ENCODE results near the gene USP21. TPM values are rescaled to one million over a fixed set of nuclear protein-coding genes. Genes with fewer than 3 reads are reported as not detected.

Gene USP21
- total RNA-seq, 1 experiment from 2014 or later = 38.2 TPM

DNA sequence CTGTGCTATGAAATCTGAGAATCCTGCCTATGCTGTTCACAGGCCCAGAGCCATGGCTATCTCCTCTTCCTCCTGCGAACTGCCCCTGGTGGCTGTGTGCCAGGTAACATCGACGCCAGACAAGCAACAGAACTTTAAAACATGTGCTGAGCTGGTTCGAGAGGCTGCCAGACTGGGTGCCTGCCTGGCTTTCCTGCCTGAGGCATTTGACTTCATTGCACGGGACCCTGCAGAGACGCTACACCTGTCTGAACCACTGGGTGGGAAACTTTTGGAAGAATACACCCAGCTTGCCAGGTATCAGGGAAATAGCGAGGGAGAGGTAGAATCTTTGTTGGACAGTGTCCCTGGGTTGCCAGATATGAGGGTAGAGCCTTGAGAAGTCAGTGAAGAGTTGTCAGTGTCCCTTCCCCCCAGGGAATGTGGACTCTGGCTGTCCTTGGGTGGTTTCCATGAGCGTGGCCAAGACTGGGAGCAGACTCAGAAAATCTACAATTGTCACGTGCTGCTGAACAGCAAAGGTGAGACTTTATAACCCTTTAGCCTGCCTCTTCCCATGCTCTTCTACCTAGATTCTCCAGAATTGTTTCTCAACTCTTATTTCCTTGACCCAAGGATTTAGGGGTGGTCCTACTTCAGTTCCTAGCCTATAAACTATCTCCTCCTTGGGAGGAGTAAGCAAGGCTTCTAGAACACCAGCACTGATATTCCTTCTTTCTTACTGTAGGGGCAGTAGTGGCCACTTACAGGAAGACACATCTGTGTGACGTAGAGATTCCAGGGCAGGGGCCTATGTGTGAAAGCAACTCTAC is 40.0 kb upstream of the USP21 start:
- Histone ChIP-seq H3K27me3 (replicated peaks; ENCODE audit: control insufficient read depth, insufficient read depth, low read length) (no peaks in the 10 kb centered on the region), H3K9me3 (no peaks in the 10 kb centered on the region), H3K36me3 (ENCODE audit: control insufficient read depth, insufficient read depth, low read length) (peaks cover 6% of the 10 kb centered on the region), H3K4me3 (ENCODE audit: low read depth, low read length) (peak overlapping the region; percentile 91), H3K4me1 (peaks cover 17% of the 10 kb centered on the region)
- POLR2A ChIA-PET = no interaction called here
- Mint-ChIP-seq H3K36me3 (ENCODE audit: insufficient read depth, unreplicated experiment) (peaks cover 61% of the 10 kb centered on the region), H3K4me3 (ENCODE audit: unreplicated experiment) (peak overlapping the region; percentile 99), H3K27ac (ENCODE audit: unreplicated experiment) (peak overlapping the region; percentile 96), H3K27me3 (ENCODE audit: insufficient read depth, unreplicated experiment) (no peaks in the 10 kb centered on the region), H3K4me1 (ENCODE audit: low read depth, unreplicated experiment) (peaks cover 13% of the 10 kb centered on the region), H3K9me3 (ENCODE audit: unreplicated experiment) (no peaks in the 10 kb centered on the region)
- CTCF ChIA-PET = interaction anchor here (1.0 kb wide), 1 partner anchor 98 kb away, joined by 3 read pairs; no protein-coding TSS in a partner anchor
- DNase-seq = peak; percentile 52 to 54
- intact Hi-C loops (cut with micrococcal nuclease; ENCODE audit: unreplicated experiment) = loop anchor here (1.0 to 5.0 kb wide), 2 partner anchors 13 to 58 kb away; partner anchors contain the start of genes B4GALT3 and DEDD
- BruUV-seq (replicated peaks) = no TSS peak
- TF ChIP-seq, protein P1, sequence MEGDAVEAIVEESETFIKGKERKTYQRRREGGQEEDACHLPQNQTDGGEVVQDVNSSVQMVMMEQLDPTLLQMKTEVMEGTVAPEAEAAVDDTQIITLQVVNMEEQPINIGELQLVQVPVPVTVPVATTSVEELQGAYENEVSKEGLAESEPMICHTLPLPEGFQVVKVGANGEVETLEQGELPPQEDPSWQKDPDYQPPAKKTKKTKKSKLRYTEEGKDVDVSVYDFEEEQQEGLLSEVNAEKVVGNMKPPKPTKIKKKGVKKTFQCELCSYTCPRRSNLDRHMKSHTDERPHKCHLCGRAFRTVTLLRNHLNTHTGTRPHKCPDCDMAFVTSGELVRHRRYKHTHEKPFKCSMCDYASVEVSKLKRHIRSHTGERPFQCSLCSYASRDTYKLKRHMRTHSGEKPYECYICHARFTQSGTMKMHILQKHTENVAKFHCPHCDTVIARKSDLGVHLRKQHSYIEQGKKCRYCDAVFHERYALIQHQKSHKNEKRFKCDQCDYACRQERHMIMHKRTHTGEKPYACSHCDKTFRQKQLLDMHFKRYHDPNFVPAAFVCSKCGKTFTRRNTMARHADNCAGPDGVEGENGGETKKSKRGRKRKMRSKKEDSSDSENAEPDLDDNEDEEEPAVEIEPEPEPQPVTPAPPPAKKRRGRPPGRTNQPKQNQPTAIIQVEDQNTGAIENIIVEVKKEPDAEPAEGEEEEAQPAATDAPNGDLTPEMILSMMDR (IDR thresholded peaks at IDR 0.05; ENCODE audit: insufficient read depth in 1 of 2, low read depth in 1 of 2, low read length in 1 of 2, severe bottlenecking in 1 of 2, unreplicated experiment in 1 of 2) = peak; percentile 15 to 47

GRCh38 chr1:161121042-161121650 is 38.2 kb upstream of the USP21 start:
- Histone ChIP-seq H3K4me1 (peaks cover 17% of the 10 kb centered on the region), H3K4me3 (ENCODE audit: low read depth, low read length) (no peak overlapping the region), H3K9me3 (no peaks in the 10 kb centered on the region), H3K36me3 (ENCODE audit: control insufficient read depth, insufficient read depth, low read length) (peaks cover 5% of the 10 kb centered on the region), H3K27me3 (replicated peaks; ENCODE audit: control insufficient read depth, insufficient read depth, low read length) (no peaks in the 10 kb centered on the region)
- Mint-ChIP-seq H3K36me3 (ENCODE audit: insufficient read depth, unreplicated experiment) (peaks cover 76% of the 10 kb centered on the region), H3K27ac (ENCODE audit: unreplicated experiment) (no peak overlapping the region), H3K27me3 (ENCODE audit: insufficient read depth, unreplicated experiment) (no peaks in the 10 kb centered on the region), H3K9me3 (ENCODE audit: unreplicated experiment) (no peaks in the 10 kb centered on the region), H3K4me3 (ENCODE audit: unreplicated experiment) (no peak overlapping the region), H3K4me1 (ENCODE audit: low read depth, unreplicated experiment) (peaks cover 13% of the 10 kb centered on the region)
- POLR2A ChIA-PET = no interaction called here
- no peak for DNase-seq
- TF ChIP-seq, protein P1 (IDR thresholded peaks at IDR 0.05; ENCODE audit: insufficient read depth in 1 of 2, low read depth in 1 of 2, low read length in 1 of 2, severe bottlenecking in 1 of 2, unreplicated experiment in 1 of 2) = no peak
- CTCF ChIA-PET = interaction anchor here (0.6 to 0.7 kb wide), 2 partner anchors 12 to 169 kb away, joined by 3 to 6 read pairs; no protein-coding TSS in a partner anchor
- intact Hi-C loops (cut with micrococcal nuclease; ENCODE audit: unreplicated experiment) = no loop called here
- no TSS peak for BruUV-seq (replicated peaks)

DNA sequence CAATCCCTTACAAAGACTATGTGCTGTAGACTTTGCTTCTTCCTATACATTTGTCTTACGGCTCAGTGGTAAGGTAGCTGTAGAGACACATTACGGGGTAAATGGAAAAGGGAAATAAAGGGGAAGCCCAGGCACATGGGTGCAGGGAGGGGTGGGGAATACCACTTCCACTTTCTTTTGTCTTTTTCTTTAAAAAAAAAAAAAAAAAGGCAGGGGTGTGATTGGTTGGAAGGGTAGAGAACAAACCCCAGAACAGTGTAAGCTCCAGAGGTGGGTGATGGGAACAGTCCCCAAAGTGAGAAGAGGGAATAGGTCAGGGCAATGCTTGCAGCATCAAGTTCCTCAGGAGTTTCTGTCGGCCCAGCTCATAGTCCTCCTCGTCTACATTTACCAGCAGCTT is 37.5 kb upstream of the USP21 start:
- Histone ChIP-seq H3K27me3 (replicated peaks; ENCODE audit: control insufficient read depth, insufficient read depth, low read length) (no peaks in the 10 kb centered on the region), H3K9me3 (no peaks in the 10 kb centered on the region), H3K4me1 (peaks cover 17% of the 10 kb centered on the region), H3K4me3 (ENCODE audit: low read depth, low read length) (no peak overlapping the region), H3K36me3 (ENCODE audit: control insufficient read depth, insufficient read depth, low read length) (peaks cover 5% of the 10 kb centered on the region)
- ChIA-PET CTCF (interaction anchor here (0.6 to 0.7 kb wide), 2 partner anchors 11 to 467 kb away, joined by 3 read pairs; no protein-coding TSS in a partner anchor), POLR2A (no interaction called here)
- Mint-ChIP-seq H3K27ac (ENCODE audit: unreplicated experiment) (no peak overlapping the region), H3K36me3 (ENCODE audit: insufficient read depth, unreplicated experiment) (peaks cover 77% of the 10 kb centered on the region), H3K4me3 (ENCODE audit: unreplicated experiment) (no peak overlapping the region), H3K4me1 (ENCODE audit: low read depth, unreplicated experiment) (peaks cover 13% of the 10 kb centered on the region), H3K27me3 (ENCODE audit: insufficient read depth, unreplicated experiment) (no peaks in the 10 kb centered on the region), H3K9me3 (ENCODE audit: unreplicated experiment) (no peaks in the 10 kb centered on the region)
- BruUV-seq (replicated peaks) = no TSS peak
- TF ChIP-seq, protein P1 (IDR thresholded peaks at IDR 0.05; ENCODE audit: insufficient read depth in 1 of 2, low read depth in 1 of 2, low read length in 1 of 2, severe bottlenecking in 1 of 2, unreplicated experiment in 1 of 2) = no peak
- intact Hi-C loops (cut with micrococcal nuclease; ENCODE audit: unreplicated experiment) = no loop called here
- DNase-seq = no peak
